GOT3 (cell line): ENCODE results near the gene HIGD2A.
A peak's percentile ranks its signal among the peaks of the same experiment; 100 is the strongest.

Source experiments
- DNase-seq: peaks from one replicate; lab custom pipeline; 2025; ENCODE audit warnings: mixed read lengths; lab: John Stamatoyannopoulos, UW

HIGD2A gene

DNA sequence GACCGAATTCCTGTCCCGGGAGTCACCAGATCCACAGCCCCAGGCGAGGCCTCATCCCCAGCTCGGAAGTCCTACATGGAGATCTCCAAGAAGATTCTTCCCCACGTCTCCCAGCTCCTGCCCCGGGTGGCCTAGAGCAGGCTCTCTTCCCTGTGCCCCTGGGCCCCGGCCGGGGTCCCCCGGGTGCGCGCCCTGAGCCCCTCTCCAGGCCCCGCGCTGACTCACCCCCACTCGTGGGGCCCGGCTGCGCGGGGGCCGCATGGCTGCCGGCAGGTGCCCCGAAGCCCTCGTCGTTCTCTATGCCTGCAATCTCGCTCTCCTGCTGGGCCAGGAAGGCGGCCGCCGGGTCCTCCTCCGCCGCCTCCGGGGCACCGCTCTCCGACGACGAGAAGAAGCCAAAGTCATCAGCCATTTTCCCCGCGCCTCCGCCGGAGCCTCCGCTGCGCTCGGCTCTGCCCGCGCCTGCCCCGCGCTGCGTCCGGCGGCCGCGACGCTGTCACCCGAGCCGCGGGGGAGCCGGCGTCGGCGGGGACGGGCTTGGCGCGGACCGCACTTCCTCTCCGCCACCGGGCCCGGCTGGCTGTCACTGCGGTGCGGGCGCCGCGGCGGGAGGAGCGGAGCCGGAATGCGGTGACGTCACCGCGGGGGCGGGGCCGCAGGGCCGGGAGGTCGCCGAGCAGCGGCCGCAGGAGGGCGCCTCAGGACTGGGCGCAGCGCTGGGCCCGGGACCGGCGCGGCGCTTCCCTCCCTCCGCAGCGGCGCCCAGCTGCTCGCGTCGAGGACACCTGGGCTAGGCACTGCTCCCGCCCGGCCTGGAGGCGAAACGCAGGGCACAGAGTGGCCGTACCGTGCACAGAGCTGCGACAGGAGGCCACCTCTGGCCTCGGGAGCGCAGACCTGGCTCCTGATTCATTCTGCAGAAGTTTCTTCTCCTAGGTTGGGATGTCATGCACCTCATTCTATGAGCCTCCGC, 27.7 kb downstream of the HIGD2A start, which contains the start of gene CLTB:
CLTB (minus strand) TSS at position 588 of the 973 bp plus-strand sequence; CDS start at position 412, 176 bp downstream.
- peak; percentile 64 for DNase-seq

DNA sequence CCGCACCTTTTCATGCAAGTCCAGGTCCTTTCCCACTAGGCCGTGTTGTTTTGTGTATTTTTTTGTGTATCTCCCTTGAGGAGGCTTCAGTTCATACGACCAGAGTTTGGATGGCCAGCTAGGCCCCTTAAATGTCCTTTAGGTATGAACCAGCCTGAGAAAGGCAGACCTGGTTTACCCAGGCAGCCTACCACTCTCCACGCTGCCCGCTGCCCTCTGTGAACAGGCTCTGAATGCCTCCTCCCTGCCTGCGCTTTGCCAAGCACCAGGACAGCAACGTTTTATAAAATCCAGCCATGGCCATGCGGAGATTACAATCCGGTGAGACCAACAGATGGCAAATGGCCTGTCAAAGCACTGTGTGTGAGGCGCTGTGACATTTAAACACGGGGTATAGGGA, 28.4 kb downstream of the HIGD2A start:
- no peak for DNase-seq

- no peak for DNase-seq
These were observed 29.7 kb downstream of the HIGD2A start for GRCh38 chr5:176418251-176418650.

GRCh38 chr5:176420086-176420485, 31.5 kb downstream of the HIGD2A start:
- no peak for DNase-seq

- no peak for DNase-seq
These were observed 32.5 kb downstream of the HIGD2A start for GRCh38 chr5:176420972-176421544.

DNA sequence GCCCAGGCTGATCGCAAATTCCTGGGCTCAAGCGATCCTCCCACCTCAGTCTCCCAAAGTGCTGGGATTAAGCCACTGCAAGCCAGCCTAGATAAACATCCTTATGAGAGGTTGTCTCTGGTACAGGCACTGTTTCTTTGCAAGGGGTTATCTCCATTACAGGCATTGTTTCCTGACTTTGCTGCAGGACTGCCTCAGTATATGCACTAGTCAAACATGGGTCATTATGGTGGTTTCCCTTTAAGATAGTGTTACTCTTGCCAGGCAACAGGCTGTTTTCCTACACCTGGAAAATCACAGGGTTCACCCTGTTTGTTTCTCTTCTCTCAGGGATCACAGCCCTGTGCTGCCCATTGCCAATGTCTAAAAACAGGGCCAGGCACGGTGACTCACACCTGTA, 35.6 kb downstream of the HIGD2A start:
- no peak for DNase-seq

DNA sequence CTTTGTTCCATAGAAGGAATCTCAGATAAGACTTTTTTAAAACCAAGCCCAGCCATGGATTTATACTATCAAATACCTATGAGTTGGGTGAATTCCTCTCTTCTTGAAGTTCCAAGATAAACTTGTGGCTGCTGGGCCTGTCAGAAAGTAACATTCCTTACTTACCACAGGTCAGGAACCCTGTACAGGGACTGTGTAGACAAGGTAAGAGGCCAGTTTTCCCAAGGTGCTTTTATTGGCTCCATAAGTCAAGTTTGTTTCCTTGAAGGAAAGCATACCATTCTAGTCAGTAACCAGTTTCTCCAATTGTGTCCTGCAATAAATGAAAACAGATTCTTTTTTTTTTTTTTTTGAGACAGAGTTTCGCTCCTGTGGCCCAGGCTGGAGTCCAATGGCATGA, 36.6 kb downstream of the HIGD2A start:
- DNase-seq: no peak

DNA sequence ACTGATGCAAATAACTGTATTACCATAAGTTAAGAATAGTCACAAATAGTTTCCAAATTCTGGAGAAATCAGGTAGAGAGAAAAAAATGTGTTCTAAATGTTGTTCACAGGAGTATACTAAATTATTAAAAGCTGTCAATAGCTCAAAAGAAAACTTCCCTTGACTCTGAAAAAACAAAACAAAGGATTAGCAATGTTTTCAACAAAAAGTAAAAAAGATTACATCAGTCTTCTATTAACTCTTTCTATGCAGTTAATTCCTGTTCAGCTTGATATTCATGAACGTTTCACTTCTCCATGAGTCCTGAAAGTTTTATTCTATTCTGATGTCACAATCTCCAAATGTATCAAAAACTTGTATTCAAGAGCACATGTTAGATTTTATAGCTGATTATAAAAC, 37.2 kb downstream of the HIGD2A start:
- DNase-seq: no peak

GRCh38 chr5:176426876-176427275, 38.3 kb downstream of the HIGD2A start:
- no peak for DNase-seq

GRCh38 chr5:176427971-176428370, 39.4 kb downstream of the HIGD2A start:
- no peak for DNase-seq

DNA sequence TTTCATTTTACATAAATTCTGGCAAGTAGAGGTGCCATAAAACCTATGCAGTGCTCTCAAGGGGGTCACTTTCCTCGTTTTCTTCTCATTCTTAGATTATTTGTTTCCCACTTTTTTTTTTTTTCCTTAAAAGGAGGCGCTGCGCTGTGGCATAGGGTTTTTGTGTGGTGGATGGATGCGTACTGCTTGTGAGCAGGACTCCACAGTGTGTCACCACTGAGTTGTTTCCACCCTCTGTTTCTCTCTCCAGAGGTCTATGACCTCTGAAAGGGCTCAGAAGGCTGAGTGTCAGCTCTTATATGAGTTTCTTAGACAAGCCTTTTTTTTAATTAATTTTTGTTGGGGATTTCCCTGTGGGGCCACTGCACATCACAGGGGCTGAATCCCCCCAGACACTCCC, 41.4 kb downstream of the HIGD2A start:
- DNase-seq: no peak

DNA sequence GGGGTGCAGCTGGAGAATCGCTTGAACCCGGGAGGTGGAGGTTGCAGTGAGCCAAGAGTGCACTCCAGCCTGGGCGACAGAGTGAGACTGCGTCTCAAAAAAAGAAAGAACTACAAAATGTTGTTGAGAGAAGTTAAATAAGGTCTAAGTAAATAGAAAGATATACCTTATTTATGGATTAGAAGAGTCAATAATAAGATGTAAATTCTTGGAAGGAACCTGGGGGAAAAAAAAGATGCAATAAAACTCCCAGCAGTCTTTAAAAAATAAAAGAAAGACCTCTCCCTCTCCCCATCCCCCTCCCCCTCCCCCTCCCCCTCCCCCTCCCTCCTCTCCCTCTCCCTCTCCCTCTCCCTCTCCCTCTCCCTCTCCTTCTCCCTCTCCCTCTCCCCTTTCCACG, 44.2 kb downstream of the HIGD2A start:
- DNase-seq: no peak

DNA sequence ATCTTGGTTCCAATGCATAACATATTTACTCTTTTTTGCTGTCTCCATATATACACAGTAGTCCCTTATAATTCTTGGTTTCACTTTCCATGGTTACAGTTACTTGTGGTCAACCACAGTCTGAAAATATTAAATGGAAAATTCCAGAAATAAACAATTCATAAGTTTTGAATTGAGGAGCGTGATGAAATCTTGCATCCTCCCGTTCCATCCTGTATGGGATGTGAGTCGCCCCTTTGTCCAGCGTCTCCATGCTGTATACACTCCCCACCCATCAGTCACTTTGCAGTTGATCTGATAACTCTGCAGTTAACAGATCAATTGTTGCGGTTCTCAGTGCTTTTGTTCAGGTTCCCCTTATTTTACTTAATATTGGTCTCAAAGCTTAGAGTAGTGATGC, 48.1 kb downstream of the HIGD2A start:
- DNase-seq: no peak

DNA sequence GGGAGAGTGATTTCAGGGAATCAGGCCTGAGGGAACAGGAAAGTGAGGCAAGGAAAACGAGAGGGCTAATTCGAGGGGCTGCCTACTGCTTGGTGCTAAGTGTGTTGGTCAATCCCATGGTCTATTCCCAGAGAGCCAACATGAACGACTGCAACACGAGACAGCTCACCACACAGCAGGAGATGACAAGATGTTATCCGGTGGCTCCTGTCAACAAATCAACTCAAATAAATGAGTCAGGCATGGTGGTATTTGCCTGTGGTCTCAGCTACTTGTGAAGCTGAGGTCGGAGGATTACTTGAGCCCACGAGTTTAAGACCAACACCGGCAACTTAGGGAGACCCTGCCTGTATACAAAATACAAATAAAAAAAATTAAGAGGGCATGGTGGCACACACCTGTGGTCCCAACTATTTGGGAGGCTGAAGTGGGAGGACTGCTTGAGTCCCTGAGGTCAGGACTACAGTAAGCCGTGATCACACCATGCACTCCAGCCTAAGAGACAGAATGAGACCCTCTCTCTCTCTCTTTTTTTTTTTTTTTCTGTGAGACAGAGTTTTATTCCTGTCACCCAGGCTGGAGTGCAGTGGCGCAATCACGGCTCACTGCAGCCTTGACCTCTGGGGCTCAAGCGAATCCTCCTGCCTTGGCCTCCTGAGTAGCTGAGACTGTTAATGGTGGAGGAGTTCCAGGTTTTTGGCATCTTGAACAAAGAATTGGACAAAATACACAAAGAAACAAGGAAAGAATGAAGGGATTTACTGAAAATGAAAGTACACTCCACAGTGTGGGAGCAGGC, 50.6 kb downstream of the HIGD2A start:
- no peak for DNase-seq
